Activated CD8-positive, alpha-beta T cell treated with anti-CD3 and anti-CD28 coated beads for 36 hours (primary cell): Measurements from ENCODE around the gene SPDYE2B. TPM values are rescaled to one million over a fixed set of nuclear protein-coding genes. Genes with fewer than 3 reads are reported as not detected.
"Not testable (repeated sequence)": the region's sequence is repeated elsewhere in the genome, so short reads cannot be mapped to it uniquely, and the experiment has no call there.

Experiments used
- ATAC-seq: fragments of 200-7000 bp; cut with Tn5 transposase; one replicate; pipeline ENCODE4 v1.10.0; 2021; ENCODE audit warnings: mild to moderate bottlenecking, moderate library complexity
- CTCF ChIA-PET: fragments of 350-600 bp; sonication (Branson Sonifier 250); formaldehyde crosslinking; loops from one replicate; lab custom pipeline; 2021; ENCODE audit warnings: antibody characterized with exemption; lab: Charles Lee
- POLR2A ChIA-PET: fragments of 350-600 bp; sonication (Branson Sonifier 250); formaldehyde crosslinking; loops from one replicate; lab custom pipeline; 2021; ENCODE audit warnings: antibody characterized with exemption; lab: Charles Lee
- DNase-seq: peaks from one replicate; pipeline ENCODE4 v3.0.0-alpha.2; 2020
- H3K27ac Mint-ChIP-seq: one replicate; pipeline ENCODE4 v1.8.0; 2021; ENCODE audit warnings: mild to moderate bottlenecking, mixed read lengths
- H3K27me3 Mint-ChIP-seq: one replicate; pipeline ENCODE4 v1.8.0; 2021; ENCODE audit warnings: mixed read lengths
- H3K36me3 Mint-ChIP-seq: one replicate; pipeline ENCODE4 v1.8.0; 2021; ENCODE audit warnings: low read depth, mixed read lengths
- H3K4me1 Mint-ChIP-seq: one replicate; pipeline ENCODE4 v1.8.0; 2021; ENCODE audit warnings: low read depth, mixed read lengths
- H3K4me3 Mint-ChIP-seq: one replicate; pipeline ENCODE4 v1.8.0; 2021; ENCODE audit warnings: mild to moderate bottlenecking, moderate library complexity, mixed read lengths
- H3K9me3 Mint-ChIP-seq: one replicate; pipeline ENCODE4 v1.8.0; 2021; ENCODE audit warnings: mixed read lengths
- intact Hi-C: fragments of 100-400 bp; cut with micrococcal nuclease; formaldehyde crosslinking; loops from one replicate; pipeline ENCODE4 v1.10.0; 2022
- total RNA-seq, 2 experiments: library from RNA; stranded (reverse); gene quantifications; one replicate each; pipeline ENCODE4 v1.2.3, GENCODE V29; 2021

Gene SPDYE2B
- total RNA-seq, 2 experiments from 2014 or later, result not detected

DNA sequence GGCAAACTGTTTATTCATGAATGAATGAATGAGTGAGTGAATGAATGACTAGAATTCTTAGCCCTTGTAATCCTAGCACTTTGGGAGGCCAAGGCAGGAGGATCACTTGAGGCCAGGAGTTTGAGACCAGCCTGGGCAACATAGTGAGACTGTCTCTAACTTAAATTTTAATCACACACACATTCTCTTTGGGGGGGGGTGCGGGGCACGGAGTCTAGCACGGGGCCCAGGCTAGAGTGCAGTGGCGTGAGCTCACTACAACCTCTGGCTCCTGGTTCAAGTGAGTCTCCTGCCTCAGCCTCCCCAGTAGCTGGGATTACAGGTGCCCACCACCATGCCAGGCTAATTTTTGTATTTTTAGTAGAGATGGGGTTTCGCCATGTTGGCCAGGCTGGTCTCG lies 40.5 kb downstream of the SPDYE2B start:
- H3K4me1 Mint-ChIP-seq, H3K36me3 Mint-ChIP-seq, ATAC-seq, DNase-seq, H3K9me3 Mint-ChIP-seq, intact Hi-C loops, CTCF ChIA-PET, H3K27me3 Mint-ChIP-seq, H3K4me3 Mint-ChIP-seq, POLR2A ChIA-PET, H3K27ac Mint-ChIP-seq: not testable (repeated sequence)

DNA sequence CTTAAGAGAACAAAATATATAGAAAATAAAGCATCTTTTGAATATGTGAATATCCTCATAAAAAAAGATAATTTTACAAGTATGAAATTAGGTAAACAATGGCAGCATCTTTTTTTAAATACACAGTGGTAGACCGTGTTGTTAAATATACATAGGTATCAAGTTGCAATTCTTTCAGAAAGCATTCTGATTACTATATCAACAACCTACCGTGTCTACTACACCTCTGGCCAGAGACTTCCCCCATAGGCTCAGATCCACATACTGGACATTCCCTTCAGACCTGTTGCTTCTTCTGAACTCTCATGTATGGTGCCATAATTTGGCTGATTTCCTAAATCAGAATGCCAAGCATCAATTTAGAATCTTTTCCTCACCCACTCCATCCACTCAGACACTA lies 43.9 kb downstream of the SPDYE2B start:
- H3K36me3 Mint-ChIP-seq, POLR2A ChIA-PET, CTCF ChIA-PET, H3K27ac Mint-ChIP-seq, H3K4me3 Mint-ChIP-seq, ATAC-seq, H3K4me1 Mint-ChIP-seq, DNase-seq, H3K27me3 Mint-ChIP-seq, intact Hi-C loops, H3K9me3 Mint-ChIP-seq: not testable (repeated sequence)

DNA sequence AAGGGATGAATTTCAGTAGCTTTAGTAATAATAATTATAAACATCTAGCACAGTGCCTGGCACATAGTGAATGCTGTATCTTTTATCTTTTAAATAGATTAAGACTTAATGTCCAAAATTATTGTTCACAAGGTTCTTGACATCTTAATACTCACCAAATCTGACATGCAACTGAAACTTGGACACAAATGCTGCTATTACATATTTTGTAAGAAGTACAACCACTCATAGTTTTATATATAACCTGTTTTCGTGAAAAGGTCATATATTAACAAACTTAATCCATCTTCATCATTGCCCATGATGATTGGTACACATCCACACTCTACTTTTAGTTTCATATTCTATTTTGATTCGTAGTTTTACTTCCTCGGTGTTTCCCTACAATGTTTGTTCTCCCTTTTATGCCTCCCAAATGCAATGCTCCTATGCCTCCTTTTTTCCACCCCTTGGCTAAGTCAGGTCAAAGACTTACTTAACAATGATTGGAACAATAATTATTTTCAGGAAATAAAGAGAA lies 45.0 kb downstream of the SPDYE2B start:
- H3K4me1 Mint-ChIP-seq, CTCF ChIA-PET, H3K9me3 Mint-ChIP-seq, DNase-seq, H3K36me3 Mint-ChIP-seq, H3K4me3 Mint-ChIP-seq, POLR2A ChIA-PET, H3K27ac Mint-ChIP-seq, H3K27me3 Mint-ChIP-seq, intact Hi-C loops, ATAC-seq: not testable (repeated sequence)

DNA sequence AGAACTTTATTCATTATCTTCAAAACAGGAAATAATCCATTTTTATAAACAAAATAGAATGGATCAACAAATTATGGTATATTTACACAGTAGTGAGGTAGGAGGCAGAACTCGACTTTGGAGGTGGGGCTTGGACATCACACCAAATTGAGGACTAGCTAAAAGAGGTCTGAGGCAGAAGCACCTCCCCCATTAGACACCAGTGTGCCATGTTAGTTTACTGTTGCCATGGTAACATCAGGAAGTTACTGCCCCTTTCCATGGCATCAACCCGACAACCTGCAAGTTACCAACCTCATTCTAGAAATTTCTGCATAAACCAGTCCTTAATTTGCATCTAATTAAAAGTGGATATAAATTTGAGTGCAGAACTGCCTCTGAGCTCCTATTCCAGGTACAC lies 45.9 kb downstream of the SPDYE2B start:
- ATAC-seq, CTCF ChIA-PET, DNase-seq, H3K4me1 Mint-ChIP-seq, H3K36me3 Mint-ChIP-seq, H3K9me3 Mint-ChIP-seq, H3K27ac Mint-ChIP-seq, H3K27me3 Mint-ChIP-seq, POLR2A ChIA-PET, H3K4me3 Mint-ChIP-seq, intact Hi-C loops: not testable (repeated sequence)

DNA sequence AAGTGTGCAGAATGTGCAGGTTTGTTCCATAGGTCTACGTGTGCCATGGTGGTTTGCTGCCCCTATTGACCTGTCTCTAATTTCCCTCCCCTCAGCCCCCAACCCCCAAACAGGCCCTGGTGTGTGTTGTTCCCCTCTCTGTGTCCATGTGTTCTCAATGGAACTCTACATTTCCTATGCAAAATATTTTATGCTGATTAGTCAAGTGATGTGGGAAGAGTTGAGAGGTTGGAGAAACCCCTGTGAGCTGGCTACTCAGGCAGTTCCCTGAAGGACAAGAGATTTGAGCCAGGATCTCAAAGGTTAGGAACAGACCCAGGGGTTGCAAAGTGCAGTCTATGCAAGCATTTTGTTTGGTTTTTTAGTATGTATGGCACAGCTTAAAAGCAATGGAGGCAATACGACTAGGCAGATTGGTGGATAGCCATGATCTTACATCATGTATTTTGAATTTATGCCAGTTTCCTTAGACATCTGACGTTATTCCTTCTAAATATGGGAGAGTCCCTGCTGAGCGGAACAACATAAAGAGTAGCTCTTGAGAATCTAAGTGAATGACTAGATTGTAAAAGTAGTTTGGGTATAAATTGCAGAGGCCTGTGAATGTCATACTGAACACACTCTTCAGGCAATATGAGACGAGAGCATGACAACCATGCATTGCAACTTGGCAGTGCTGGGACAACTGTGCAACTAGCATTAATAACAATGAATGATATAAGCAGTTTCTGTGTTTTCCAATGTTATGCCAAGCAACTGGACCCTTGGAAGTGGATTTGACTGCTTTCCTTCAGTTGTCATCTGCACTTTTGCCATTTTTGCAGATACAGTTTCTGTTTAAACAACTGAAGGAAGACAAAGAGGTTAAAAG lies 47.8 kb downstream of the SPDYE2B start:
- H3K4me3 Mint-ChIP-seq, H3K9me3 Mint-ChIP-seq, H3K27ac Mint-ChIP-seq, H3K36me3 Mint-ChIP-seq, ATAC-seq, CTCF ChIA-PET, H3K4me1 Mint-ChIP-seq, intact Hi-C loops, DNase-seq, POLR2A ChIA-PET: not testable (repeated sequence)
- peaks cover 13% of the 10 kb centered on the region for H3K27me3 Mint-ChIP-seq

DNA sequence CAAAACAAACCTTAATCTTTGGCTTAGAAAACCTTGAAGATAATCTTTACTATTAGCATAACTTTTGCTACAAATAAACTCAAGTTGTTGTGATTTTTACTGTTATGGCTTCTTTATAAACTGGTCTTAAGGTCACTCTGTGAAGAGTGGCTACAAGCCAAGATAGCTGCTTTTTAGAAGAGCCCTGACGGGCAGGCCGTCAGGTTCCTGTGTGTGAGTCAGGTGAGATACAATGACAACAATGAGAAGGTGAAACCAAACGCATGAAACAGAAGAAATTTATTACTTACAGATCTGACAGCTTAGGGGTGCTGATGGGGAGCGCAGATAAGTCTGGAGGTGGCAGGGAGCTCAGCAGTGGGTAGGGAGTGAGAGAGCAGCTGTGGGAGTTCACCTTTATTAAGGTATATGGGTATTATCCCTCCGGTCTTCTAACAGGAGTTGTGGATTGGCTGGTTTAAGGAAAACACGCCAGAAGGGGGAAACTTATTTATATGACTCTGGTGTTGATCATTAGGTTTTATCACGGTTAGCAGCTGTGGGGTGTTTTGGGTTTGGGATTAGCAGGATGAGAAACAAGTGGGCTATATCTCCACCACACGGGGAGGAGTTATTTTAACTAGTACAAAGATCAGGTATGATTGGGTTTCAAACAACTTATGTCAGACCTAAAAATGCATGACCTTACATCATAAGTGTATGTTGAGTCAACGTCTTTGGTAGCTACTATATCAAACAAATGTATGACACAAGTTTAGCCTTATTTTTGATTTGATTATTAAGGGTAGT lies 49.0 kb downstream of the SPDYE2B start:
- H3K36me3 Mint-ChIP-seq, H3K4me1 Mint-ChIP-seq, H3K4me3 Mint-ChIP-seq, H3K27ac Mint-ChIP-seq, DNase-seq, H3K9me3 Mint-ChIP-seq, ATAC-seq, CTCF ChIA-PET, intact Hi-C loops: not testable (repeated sequence)
- H3K27me3 Mint-ChIP-seq, result peaks cover 13% of the 10 kb centered on the region
- POLR2A ChIA-PET, result interaction anchor here (0.6 kb wide), 1 partner anchor 649 kb away, joined by 3 read pairs; no protein-coding TSS in a partner anchor

Other genes with a start within 250 kb of the SPDYE2B start
- 10 to 100 TPM; 29.4 to 35.8 TPM for gene ORAI2, start 216.7 kb upstream of the SPDYE2B start, total RNA-seq
- 1 to 10 TPM; 6.0 to 6.9 TPM for gene ALKBH4, start 185.5 kb upstream of the SPDYE2B start, total RNA-seq
- 10 to 100 TPM; 12.3 to 12.7 TPM for gene LRWD1, start 185.3 kb upstream of the SPDYE2B start, total RNA-seq
- gene POLR2J, start 171.4 kb upstream of the SPDYE2B start, total RNA-seq, result 10 to 100 TPM; 49.1 to 54.7 TPM
- 10 to 100 TPM; 26.0 to 31.3 TPM for gene RASA4B, start 132.5 kb upstream of the SPDYE2B start, total RNA-seq
- gene UPK3BL2, start 106.6 kb upstream of the SPDYE2B start, total RNA-seq, result 10 to 100 TPM; 21.4 to 22.3 TPM
- not detected for gene SPDYE2, start 99.1 kb upstream of the SPDYE2B start, total RNA-seq
- gene POLR2J3, start 77.7 kb upstream of the SPDYE2B start, total RNA-seq, result 10 to 100 TPM; 38.0 to 40.5 TPM
- 10 to 100 TPM; 92.6 to 95.1 TPM for gene RASA4, start 33.6 kb upstream of the SPDYE2B start, total RNA-seq
- gene UPK3BL1, start 7.5 kb upstream of the SPDYE2B start, total RNA-seq, result 10 to 100 TPM; 23.8 to 27.8 TPM
- gene POLR2J2, start 21.3 kb downstream of the SPDYE2B start, total RNA-seq, result 10 to 100 TPM; 13.2 to 13.8 TPM
- gene FAM185A, start 98.7 kb downstream of the SPDYE2B start, total RNA-seq, result 1 to 10 TPM; 7.9 to 10.0 TPM